Upper lobe of right lung (tissue), 1 donor: ENCODE data around the gene ADGRF3. TPM values are rescaled to one million over a fixed set of nuclear protein-coding genes. Genes with fewer than 3 reads are reported as not detected.
A peak's percentile ranks its signal among the peaks of the same experiment; 100 is the strongest.

Experiments
- ATAC-seq: fragments of 200-7000 bp; cut with Tn5 transposase; one replicate; pipeline ENCODE4 v1.9.1; 2020; ENCODE audit warnings: mild to moderate bottlenecking, moderate library complexity
- DNase-seq: peaks from one replicate; pipeline ENCODE4 v3.0.0-alpha.2; 2020
- H3K27ac ChIP-seq: fragments of 200-600 bp; one replicate; pipeline ENCODE4 v1.8.0; 2022
- H3K27me3 ChIP-seq: fragments of 200-600 bp; one replicate; pipeline ENCODE4 v1.8.0; 2022; ENCODE audit warnings: mild to moderate bottlenecking
- H3K36me3 ChIP-seq: fragments of 200-600 bp; one replicate; pipeline ENCODE4 v1.8.0; 2022
- H3K4me1 ChIP-seq: fragments of 200-600 bp; one replicate; pipeline ENCODE4 v1.8.0; 2022
- H3K4me3 ChIP-seq: fragments of 200-600 bp; one replicate; pipeline ENCODE4 v1.8.0; 2022; ENCODE audit warnings: mild to moderate bottlenecking
- H3K9me3 ChIP-seq: fragments of 200-600 bp; one replicate; pipeline ENCODE4 v1.8.0; 2022
- CTCF ChIP-seq: fragments of 200-600 bp; IDR thresholded peaks from one replicate; pipeline ENCODE4 v1.8.0; 2022; ENCODE audit warnings: antibody characterized with exemption
- intact Hi-C: fragments of 100-400 bp; cut with DNase I; formaldehyde crosslinking; loops from one replicate; pipeline ENCODE4 v1.11.0; 2022
- long read RNA-seq: library from polyadenylated mRNA; unstranded; transcript quantifications from one replicate; pipeline ENCODE4 v2.0.0, GENCODE V29; 2021
- total RNA-seq: library from RNA; stranded (reverse); fragmentation: NEBNext Ultra II Directional; extraction: Animal tissue kit (Norgen Biotek cat#: 25700); gene quantifications from one replicate; pipeline ENCODE4 v1.2.1, GENCODE V29; 2021
- donor health status: DM: no; HTN: yes; CAD: no; lungs with severe emphysema.

Gene ADGRF3
- 0.17 TPM for total RNA-seq
- long read RNA-seq = 0 reads

GRCh38 chr2:26346454-26347053, at the start of gene ADGRF3:
ADGRF3 (minus strand) TSS chr2:26346789; CDS start chr2:26346234, 555 bp downstream.
- Histone ChIP-seq H3K4me1 (peaks cover 33% of the 10 kb centered on the region), H3K27ac (peak within 1 kb of the TSS; percentile 92), H3K4me3 (peak within 1 kb of the TSS; percentile 85), H3K27me3 (no peaks in the 10 kb centered on the region), H3K9me3 (no peaks in the 10 kb centered on the region), H3K36me3 (no peaks in the 10 kb centered on the region)
- no peak for TF ChIP-seq CTCF
- peak; percentile 55 for ATAC-seq
- peak; percentile 82 for DNase-seq
- intact Hi-C loops = no loop called here

GRCh38 chr2:26395394-26395793, 48.8 kb upstream of the ADGRF3 start:
- intact Hi-C loops = no loop called here
- H3K36me3 ChIP-seq = peaks cover 10% of the 10 kb centered on the region
- H3K4me3 ChIP-seq = no peak overlapping the region
- DNase-seq (no peak), ATAC-seq (no peak)
- no peaks in the 10 kb centered on the region for H3K9me3 ChIP-seq
- no peaks in the 10 kb centered on the region for H3K4me1 ChIP-seq
- TF ChIP-seq CTCF = no peak
- H3K27ac ChIP-seq = no peak overlapping the region
- H3K27me3 ChIP-seq = no peaks in the 10 kb centered on the region

- no peak for DNase-seq
- Histone ChIP-seq H3K4me3 (no peak overlapping the region), H3K9me3 (no peaks in the 10 kb centered on the region), H3K27me3 (no peaks in the 10 kb centered on the region), H3K36me3 (peaks cover 17% of the 10 kb centered on the region), H3K27ac (no peak overlapping the region), H3K4me1 (no peaks in the 10 kb centered on the region)
- intact Hi-C loops = no loop called here
- ATAC-seq = no peak
- TF ChIP-seq CTCF = no peak
These were observed 48.1 kb upstream of the ADGRF3 start for GRCh38 chr2:26394694-26395093.

- TF ChIP-seq CTCF = no peak
- intact Hi-C loops = no loop called here
- Histone ChIP-seq H3K27me3 (no peaks in the 10 kb centered on the region), H3K27ac (no peak overlapping the region), H3K9me3 (no peaks in the 10 kb centered on the region), H3K4me3 (no peak overlapping the region), H3K36me3 (peaks cover 41% of the 10 kb centered on the region), H3K4me1 (no peaks in the 10 kb centered on the region)
- no peak for DNase-seq
- ATAC-seq = no peak
These were observed 40.6 kb upstream of the ADGRF3 start for GRCh38 chr2:26387189-26387588.

GRCh38 chr2:26384597-26384996, 38.0 kb upstream of the ADGRF3 start:
- H3K4me1 ChIP-seq = no peaks in the 10 kb centered on the region
- H3K9me3 ChIP-seq = no peaks in the 10 kb centered on the region
- no peak for ATAC-seq
- TF ChIP-seq CTCF = no peak
- DNase-seq = no peak
- intact Hi-C loops = no loop called here
- no peak overlapping the region for H3K27ac ChIP-seq
- H3K4me3 ChIP-seq = no peak overlapping the region
- no peaks in the 10 kb centered on the region for H3K27me3 ChIP-seq
- peaks cover 36% of the 10 kb centered on the region for H3K36me3 ChIP-seq

GRCh38 chr2:26384183-26384582, 37.6 kb upstream of the ADGRF3 start:
- no peak for DNase-seq
- ATAC-seq = no peak
- Histone ChIP-seq H3K27me3 (no peaks in the 10 kb centered on the region), H3K27ac (no peak overlapping the region), H3K4me1 (no peaks in the 10 kb centered on the region), H3K4me3 (no peak overlapping the region), H3K36me3 (peaks cover 32% of the 10 kb centered on the region), H3K9me3 (no peaks in the 10 kb centered on the region)
- intact Hi-C loops = no loop called here
- TF ChIP-seq CTCF = no peak
